Coronary artery (tissue), 2 donors: Measurements from ENCODE around the gene PLD4.
"Not testable (repeated sequence)": the region's sequence is repeated elsewhere in the genome, so short reads cannot be mapped to it uniquely, and the experiment has no call there.

Experiments
- DNase-seq: peaks from one replicate; pipeline ENCODE4 v3.0.0-alpha.2; 2017; ENCODE audit warnings: low spot score
- H3K27ac ChIP-seq, 2 donors: fragments of 200-600 bp; sonication (generic); one replicate each; pipeline ENCODE4 v1.5.1; 2016 to 2019
- H3K4me3 ChIP-seq: fragments of 200-600 bp; sonication (generic); 2 replicates; pipeline ENCODE4 v1.5.1; 2016; ENCODE audit warnings: mild to moderate bottlenecking, moderate library complexity
- CTCF ChIP-seq: fragments of 200-600 bp; sonication (generic); IDR thresholded peaks from one replicate; pipeline ENCODE4 v1.5.1; 2019; ENCODE audit warnings: antibody characterized with exemption

The PLD4 gene

GRCh38 chr14:104950021-104950420 is 25.3 kb downstream of the PLD4 start:
- TF ChIP-seq CTCF, result no peak
- Histone ChIP-seq H3K27ac (no peak overlapping the region), H3K4me3 (no peak overlapping the region)
- no peak for DNase-seq

- DNase-seq, H3K27ac ChIP-seq, H3K4me3 ChIP-seq: not testable (repeated sequence)
Measured at GRCh38 chr14:104950701-104951100, 26.0 kb downstream of the PLD4 start.

- H3K27ac ChIP-seq, DNase-seq, H3K4me3 ChIP-seq: not testable (repeated sequence)
Measured at GRCh38 chr14:104951863-104952657, 27.4 kb downstream of the PLD4 start.

GRCh38 chr14:104953097-104953496 is 28.4 kb downstream of the PLD4 start:
- no peak for TF ChIP-seq CTCF
- Histone ChIP-seq H3K4me3 (no peak overlapping the region), H3K27ac (no peak overlapping the region)
- no peak for DNase-seq

- Histone ChIP-seq H3K27ac (no peak overlapping the region), H3K4me3 (no peak overlapping the region)
- TF ChIP-seq CTCF, result no peak
- DNase-seq, result no peak
Measured at GRCh38 chr14:104953896-104954656, 29.4 kb downstream of the PLD4 start.

- DNase-seq, result no peak
- Histone ChIP-seq H3K27ac (no peak overlapping the region), H3K4me3 (no peak overlapping the region)
- no peak for TF ChIP-seq CTCF
Measured at GRCh38 chr14:104954746-104955395, 30.2 kb downstream of the PLD4 start.

- Histone ChIP-seq H3K27ac (no peak overlapping the region), H3K4me3 (no peak overlapping the region)
- no peak for DNase-seq
- no peak for TF ChIP-seq CTCF
Measured at GRCh38 chr14:104955396-104955770, 30.7 kb downstream of the PLD4 start.
